ENCODE data around the gene KNDC1. TPM values are rescaled to one million over a fixed set of nuclear protein-coding genes. Genes with fewer than 3 reads are reported as not detected.

KNDC1 gene
- total RNA-seq, 1 donor from 2014 or later, result 0.06 TPM

DNA sequence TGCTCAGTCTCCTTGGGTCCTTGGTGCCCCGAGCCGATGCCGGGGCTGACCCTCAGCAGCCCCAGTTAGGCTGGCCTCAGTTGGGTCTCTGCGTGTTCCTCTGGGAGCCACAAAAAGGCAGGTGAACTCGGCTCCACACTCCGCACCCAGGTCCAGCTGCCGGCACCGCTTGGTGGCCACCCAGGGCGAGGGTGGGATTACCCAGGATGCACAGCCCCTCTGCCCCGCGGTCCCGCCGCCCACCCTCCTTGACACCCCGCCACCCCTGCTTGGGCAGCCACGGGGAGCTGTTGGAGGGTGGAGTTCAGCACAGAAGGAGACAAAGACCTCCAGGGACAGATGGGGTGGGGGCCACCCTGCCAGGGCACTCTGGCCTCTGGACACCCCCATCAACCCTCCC, 95.3 kb downstream of the KNDC1 start:
- DNase-seq (ENCODE audit: low read depth), result no peak
- no peak overlapping the region for H3K4me3 ChIP-seq (ENCODE audit: low read depth, low read length)
- TF ChIP-seq, protein P1, sequence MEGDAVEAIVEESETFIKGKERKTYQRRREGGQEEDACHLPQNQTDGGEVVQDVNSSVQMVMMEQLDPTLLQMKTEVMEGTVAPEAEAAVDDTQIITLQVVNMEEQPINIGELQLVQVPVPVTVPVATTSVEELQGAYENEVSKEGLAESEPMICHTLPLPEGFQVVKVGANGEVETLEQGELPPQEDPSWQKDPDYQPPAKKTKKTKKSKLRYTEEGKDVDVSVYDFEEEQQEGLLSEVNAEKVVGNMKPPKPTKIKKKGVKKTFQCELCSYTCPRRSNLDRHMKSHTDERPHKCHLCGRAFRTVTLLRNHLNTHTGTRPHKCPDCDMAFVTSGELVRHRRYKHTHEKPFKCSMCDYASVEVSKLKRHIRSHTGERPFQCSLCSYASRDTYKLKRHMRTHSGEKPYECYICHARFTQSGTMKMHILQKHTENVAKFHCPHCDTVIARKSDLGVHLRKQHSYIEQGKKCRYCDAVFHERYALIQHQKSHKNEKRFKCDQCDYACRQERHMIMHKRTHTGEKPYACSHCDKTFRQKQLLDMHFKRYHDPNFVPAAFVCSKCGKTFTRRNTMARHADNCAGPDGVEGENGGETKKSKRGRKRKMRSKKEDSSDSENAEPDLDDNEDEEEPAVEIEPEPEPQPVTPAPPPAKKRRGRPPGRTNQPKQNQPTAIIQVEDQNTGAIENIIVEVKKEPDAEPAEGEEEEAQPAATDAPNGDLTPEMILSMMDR (conservative IDR thresholded peaks at IDR 0.05; ENCODE audit: low read depth, low read length), result no peak

DNA sequence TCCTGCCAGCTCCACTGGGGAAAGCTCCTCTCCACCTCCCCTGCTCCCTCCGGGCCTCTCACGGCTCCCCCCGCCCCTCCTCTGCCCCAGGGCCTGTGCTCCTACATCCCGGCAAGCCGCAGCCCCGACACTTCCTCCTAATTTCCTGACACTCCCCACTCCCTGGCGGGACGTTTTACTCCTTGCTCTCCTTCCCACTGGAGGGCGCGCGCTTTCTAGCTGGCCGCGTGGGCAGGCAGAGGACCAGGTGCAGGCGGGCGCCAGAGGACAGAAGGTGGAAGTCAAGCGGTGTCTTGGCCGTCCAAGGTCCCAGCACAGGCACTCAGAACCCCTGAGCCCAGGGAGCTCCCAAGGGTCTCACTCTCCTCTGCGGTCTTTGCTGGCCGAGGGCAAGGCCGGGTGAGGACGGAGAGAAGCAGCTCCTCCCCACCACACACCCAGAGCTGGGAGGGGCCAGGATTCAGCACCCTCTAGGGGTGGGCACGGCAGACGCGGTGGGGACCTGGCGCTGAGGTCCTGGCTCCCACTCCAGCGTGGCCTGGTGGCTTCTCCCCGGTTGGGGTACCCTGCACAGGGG, 97.6 kb downstream of the KNDC1 start:
- no peak for DNase-seq (ENCODE audit: low read depth)
- TF ChIP-seq, protein P1 (conservative IDR thresholded peaks at IDR 0.05; ENCODE audit: low read depth, low read length), result peak; percentile 53
- peak overlapping the region; percentile 45 for H3K4me3 ChIP-seq (ENCODE audit: low read depth, low read length)

DNA sequence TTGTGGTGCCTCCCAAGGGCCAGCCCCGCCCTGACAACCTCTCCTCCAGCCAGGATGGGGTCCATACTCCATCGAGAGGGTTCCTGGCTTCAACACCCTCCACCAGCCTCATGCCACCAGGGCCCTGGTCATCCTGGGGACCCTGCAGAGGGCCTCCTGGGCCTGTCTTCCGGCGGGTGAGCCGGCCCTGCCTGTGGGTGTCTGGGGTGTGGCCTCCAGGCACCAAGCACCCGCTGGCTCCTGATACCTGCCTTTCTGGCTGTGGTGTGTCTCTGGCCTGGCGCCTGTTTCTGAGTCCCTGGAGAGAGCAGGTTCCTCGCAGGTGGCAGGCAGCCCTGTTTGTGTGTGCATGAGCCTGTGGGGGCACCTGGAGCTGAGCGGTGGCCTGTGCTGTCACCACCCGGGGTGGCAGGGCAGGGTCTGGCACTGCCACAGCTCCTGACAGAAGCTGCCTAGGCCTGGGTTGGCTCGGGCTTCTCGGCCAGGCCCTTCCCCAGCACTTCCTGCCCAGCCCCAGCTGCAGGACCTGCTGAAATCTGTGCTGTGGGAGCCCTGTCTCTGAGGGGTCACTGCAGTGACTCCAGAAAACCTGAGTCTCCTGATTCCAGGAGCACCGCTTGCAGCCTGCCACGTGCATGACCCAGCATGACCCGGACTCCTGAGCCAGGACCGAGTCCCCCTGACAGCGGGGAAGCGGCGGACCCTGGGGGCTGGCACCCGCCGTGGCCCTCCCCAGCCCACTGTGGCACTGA, 98.2 kb downstream of the KNDC1 start:
- TF ChIP-seq, protein P1 (conservative IDR thresholded peaks at IDR 0.05; ENCODE audit: low read depth, low read length), result no peak
- no peak for DNase-seq (ENCODE audit: low read depth)
- no peak overlapping the region for H3K4me3 ChIP-seq (ENCODE audit: low read depth, low read length)

DNA sequence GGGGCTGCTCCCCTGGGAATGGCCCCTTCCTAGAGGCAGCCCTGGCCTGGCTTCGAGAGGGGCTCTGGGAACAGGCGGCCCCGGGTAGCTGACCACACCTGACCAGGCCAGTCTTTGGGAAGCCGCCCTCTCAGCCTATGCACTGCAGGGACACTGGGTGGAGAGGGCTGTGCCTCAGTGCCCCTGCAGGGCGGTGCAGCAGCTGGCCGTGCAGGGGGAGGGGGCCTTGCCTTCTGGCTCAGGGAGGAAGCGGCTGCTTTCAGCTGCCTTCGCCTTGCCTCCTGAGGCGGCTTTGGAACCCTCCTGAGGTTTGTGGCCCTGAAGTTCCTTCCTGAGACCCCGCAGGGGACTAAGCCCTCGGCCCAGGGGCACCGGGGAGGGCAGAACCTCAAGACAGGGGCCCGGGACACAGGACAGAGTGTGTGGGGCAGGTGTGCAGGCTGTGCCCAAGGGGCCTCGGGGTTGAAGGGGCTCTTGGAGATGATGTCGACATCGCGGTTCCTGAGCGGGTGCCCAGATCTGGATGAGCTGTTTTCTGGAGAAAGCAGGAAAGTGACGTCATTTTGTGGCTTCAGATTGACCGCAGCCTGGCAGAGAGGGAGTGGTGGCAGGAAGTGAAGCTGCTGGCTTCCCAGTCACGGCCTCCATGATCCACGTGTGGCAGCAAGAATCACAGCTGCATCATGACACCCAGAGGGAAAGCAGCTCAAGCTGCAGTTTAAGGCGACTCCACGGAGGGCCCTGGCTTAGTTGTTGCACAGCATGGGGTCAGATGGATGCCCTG, 99.0 kb downstream of the KNDC1 start:
- DNase-seq (ENCODE audit: low read depth), result peak; percentile 80
- H3K4me3 ChIP-seq (ENCODE audit: low read depth, low read length), result no peak overlapping the region
- TF ChIP-seq, protein P1 (conservative IDR thresholded peaks at IDR 0.05; ENCODE audit: low read depth, low read length), result no peak

DNA sequence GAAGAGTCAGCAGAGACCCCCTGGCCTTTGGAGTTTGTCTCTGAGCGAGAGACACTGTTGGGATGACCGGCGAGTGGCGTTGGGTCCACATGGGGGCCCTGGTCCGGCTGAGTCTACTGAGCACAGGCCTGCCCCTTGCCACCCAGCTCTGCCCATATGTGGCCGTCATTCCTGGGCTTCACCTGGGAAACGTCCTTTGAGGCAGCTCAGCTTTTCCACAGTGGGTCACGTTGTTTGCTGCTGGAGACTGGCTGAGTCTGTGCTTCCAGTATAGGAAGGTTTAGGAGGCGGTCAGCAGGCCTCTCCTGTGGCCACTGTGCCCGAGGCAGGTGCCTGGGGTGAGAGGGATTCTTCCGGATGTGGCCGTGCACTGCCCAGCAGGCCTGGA, 99.6 kb downstream of the KNDC1 start:
- TF ChIP-seq, protein P1 (conservative IDR thresholded peaks at IDR 0.05; ENCODE audit: low read depth, low read length), result no peak
- H3K4me3 ChIP-seq (ENCODE audit: low read depth, low read length), result no peak overlapping the region
- no peak for DNase-seq (ENCODE audit: low read depth)

DNA sequence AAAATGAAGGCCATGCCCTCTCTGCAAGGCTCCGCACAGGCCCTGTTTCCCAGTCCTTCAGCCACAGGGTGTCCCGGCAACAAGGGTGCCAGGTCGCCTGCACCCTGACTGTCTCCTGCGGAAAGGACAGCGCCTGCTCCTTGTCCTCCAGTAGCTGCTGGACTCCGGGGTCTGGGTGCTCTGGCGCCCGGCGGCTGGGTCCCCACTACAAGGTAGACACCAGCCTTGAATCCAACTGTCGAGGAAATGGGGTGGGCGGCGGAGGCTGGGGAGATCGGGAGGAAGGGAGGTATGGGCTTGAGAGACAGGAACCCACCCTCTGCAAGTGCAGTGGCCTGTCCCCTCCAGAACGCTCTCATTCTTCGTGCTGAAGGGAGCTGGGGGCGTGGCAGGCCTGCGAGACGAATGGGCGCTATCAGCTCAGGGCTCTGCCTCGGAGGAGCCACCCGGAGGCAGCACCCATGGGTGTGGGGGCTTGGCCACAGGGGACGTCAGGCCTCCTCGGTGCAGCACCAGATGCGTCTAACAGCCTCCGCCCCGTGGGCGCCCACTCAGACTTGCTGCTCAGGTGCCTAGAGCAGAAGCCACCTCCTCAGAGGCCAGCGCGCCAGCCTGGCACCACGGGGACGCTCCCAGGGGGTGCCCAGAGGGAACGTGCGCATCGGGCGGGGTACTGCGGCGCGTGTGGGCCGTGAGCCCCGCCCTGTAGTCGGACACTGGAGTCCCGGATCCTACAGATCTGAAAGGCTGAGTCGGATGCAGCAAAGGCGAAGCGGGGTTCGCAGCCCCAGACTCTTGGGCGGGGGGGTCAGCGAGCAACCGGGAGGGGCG, 101.1 kb downstream of the KNDC1 start:
- TF ChIP-seq, protein P1 (conservative IDR thresholded peaks at IDR 0.05; ENCODE audit: low read depth, low read length), result no peak
- DNase-seq (ENCODE audit: low read depth), result no peak
- peak overlapping the region; percentile 68 for H3K4me3 ChIP-seq (ENCODE audit: low read depth, low read length)

Measured in epithelial cell of proximal tubule (primary cell).